Stomach (tissue), 9 donors: ENCODE measurements around the gene CIDEB. TPM values are rescaled to one million over a fixed set of nuclear protein-coding genes. Genes with fewer than 3 reads are reported as not detected.

Experiments used
- DNase-seq, 2 donors: peaks; one replicate each; pipeline versions ENCODE4 v3.0.0 to v3.0.0-alpha.2; 2013 to 2019
- H3K27ac ChIP-seq, 5 donors: fragments of 200-600 bp in 4 of 5; sonication (generic) in 4 of 5; one replicate each; pipeline ENCODE4 v1.5.1; 2013 to 2019; ENCODE audit warnings: mild to moderate bottlenecking in 1 of 5, moderate library complexity in 1 of 5
- H3K27me3 ChIP-seq, 3 donors: fragments of 200-600 bp; sonication (generic); one replicate each; pipeline ENCODE4 v1.5.1; 2017 to 2019; ENCODE audit warnings: mixed run types in 1 of 3
- H3K36me3 ChIP-seq, 4 donors: fragments of 200-600 bp; sonication (generic); 1 replicate in 3 of 4; 2 replicates in 1 of 4; pipeline ENCODE4 v1.5.1; 2016 to 2019
- H3K4me1 ChIP-seq, 4 donors: fragments of 200-600 bp; sonication (generic); one replicate each; pipeline ENCODE4 v1.5.1; 2016 to 2019
- H3K4me3 ChIP-seq, 4 donors: fragments of 200-600 bp; sonication (generic) in 3 of 4; one replicate each; pipeline ENCODE4 v1.5.1; 2016 to 2019; ENCODE audit warnings: mild to moderate bottlenecking in 1 of 4
- H3K9me3 ChIP-seq, 4 donors: fragments of 200-600 bp; sonication (generic); one replicate each; pipeline ENCODE4 v1.5.1; 2016 to 2019
- EP300 ChIP-seq: sonication (generic); formaldehyde crosslinking; IDR thresholded peaks from one replicate; pipeline ENCODE4 v1.6.1; 2017; ENCODE audit warnings: antibody characterized with exemption
- POLR2A ChIP-seq, 4 donors: fragments of 450-650 bp; IDR thresholded peaks; one replicate each; pipeline ENCODE4 v1.6.1; 2016; ENCODE audit warnings: antibody characterized with exemption in 4 of 4, control low read depth in 2 of 4, mild to moderate bottlenecking in 1 of 4, moderate library complexity in 1 of 4
- POLR2AphosphoS5 ChIP-seq, 3 donors: sonication (generic); formaldehyde crosslinking; IDR thresholded peaks; one replicate each; pipeline ENCODE4 v1.6.1; 2016; ENCODE audit warnings: antibody characterized with exemption in 3 of 3
- WGBS, 5 donors: extraction: QIAGEN DNeasy Blood & Tissue Kit in 3 of 5; methylation state at CpG; one replicate each; pipeline versions ENCODE4 v1.1.5 to v1.1.7; 2013 to 2018; 5-methylcytosine and 5-hydroxymethylcytosine counted together
- intact Hi-C: fragments of 100-400 bp; cut with DNase I; formaldehyde crosslinking; loops from one replicate; pipeline ENCODE4 v1.15.1; 2023; ENCODE audit warnings: low total_unique reads
- polyA plus RNA-seq, 3 donors: library from polyadenylated mRNA; stranded (reverse); fragments of 200-250 nt; gene quantifications; one replicate each; pipeline ENCODE4 v1.2.3, GENCODE V29; 2013
- total RNA-seq, 5 donors: library from RNA; depleted of rRNA; stranded (reverse); fragments of >200 nt; gene quantifications; one replicate each; pipeline versions ENCODE4 v1.1.0 to v1.2.3, GENCODE V29; 2014 to 2016
- TF ChIP-seq, protein P1 (sequence below), 7 experiments: fragments of 450-650 bp in 4 of 7; fragments of 200-600 bp in 3 of 7; sonication (generic) in 3 of 7; IDR thresholded peaks; one replicate each; pipeline ENCODE4 v1.5.1; 2016 to 2019; ENCODE audit warnings: antibody characterized with exemption in 7 of 7, control low read depth in 2 of 7, mild to moderate bottlenecking in 1 of 7
- donor health status: healthy with polysubstance abuse.
- donor health status: Bipolar disorder and iron deficiency.
- donor health status: healthy.

Gene CIDEB
- total and polyA plus RNA-seq, 8 donors, result 5.0 to 14.2 (median 6.4) TPM

DNA sequence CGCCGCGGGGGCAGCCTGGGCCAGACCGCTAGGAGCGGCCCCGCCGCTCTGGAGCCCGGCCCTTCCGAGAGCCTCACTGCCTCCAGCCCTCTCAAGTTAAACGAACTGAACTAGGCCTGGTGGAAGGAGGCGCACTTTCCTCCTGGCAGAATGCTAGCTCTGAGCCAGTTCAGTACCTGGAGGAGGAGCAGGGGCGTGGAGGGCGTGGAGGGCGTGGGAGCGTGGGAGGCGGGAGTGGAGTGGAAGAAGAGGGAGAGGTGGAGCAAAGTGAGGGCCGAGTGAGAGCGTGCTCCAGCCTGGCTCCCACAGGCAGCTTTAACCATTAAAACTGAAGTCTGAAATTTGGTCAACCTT is 8.8 kb upstream of the CIDEB start:
- intact Hi-C loops, result no loop called here
- H3K36me3 ChIP-seq, result peaks cover 0 to 3% (median 0%) of the 10 kb centered on the region in 4 donors
- H3K4me3 ChIP-seq, result peak overlapping the region in 1 of 4 donors; percentile 18
- H3K27me3 ChIP-seq, result peaks cover 0 to 41% (median 4%) of the 10 kb centered on the region in 3 donors
- peaks cover 24 to 60% (median 38%) of the 10 kb centered on the region in 4 donors for H3K4me1 ChIP-seq
- DNase-seq, result no peak
- H3K9me3 ChIP-seq, result no peaks in the 10 kb centered on the region
- TF ChIP-seq EP300 (no peak), POLR2AphosphoS5 (IDR thresholded peaks at IDR 0.05) (no peak), POLR2A (IDR thresholded peaks at IDR 0.05) (no peak)
- TF ChIP-seq, protein P1, sequence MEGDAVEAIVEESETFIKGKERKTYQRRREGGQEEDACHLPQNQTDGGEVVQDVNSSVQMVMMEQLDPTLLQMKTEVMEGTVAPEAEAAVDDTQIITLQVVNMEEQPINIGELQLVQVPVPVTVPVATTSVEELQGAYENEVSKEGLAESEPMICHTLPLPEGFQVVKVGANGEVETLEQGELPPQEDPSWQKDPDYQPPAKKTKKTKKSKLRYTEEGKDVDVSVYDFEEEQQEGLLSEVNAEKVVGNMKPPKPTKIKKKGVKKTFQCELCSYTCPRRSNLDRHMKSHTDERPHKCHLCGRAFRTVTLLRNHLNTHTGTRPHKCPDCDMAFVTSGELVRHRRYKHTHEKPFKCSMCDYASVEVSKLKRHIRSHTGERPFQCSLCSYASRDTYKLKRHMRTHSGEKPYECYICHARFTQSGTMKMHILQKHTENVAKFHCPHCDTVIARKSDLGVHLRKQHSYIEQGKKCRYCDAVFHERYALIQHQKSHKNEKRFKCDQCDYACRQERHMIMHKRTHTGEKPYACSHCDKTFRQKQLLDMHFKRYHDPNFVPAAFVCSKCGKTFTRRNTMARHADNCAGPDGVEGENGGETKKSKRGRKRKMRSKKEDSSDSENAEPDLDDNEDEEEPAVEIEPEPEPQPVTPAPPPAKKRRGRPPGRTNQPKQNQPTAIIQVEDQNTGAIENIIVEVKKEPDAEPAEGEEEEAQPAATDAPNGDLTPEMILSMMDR (IDR thresholded peaks at IDR 0.05), result no peak
- WGBS, 5 donors, result 43 to 68% (median 54%) methylated on average over 9 to 18 of the region's 18 CpGs
- H3K27ac ChIP-seq, result peak overlapping the region; percentile 37 to 95 (median 66)

DNA sequence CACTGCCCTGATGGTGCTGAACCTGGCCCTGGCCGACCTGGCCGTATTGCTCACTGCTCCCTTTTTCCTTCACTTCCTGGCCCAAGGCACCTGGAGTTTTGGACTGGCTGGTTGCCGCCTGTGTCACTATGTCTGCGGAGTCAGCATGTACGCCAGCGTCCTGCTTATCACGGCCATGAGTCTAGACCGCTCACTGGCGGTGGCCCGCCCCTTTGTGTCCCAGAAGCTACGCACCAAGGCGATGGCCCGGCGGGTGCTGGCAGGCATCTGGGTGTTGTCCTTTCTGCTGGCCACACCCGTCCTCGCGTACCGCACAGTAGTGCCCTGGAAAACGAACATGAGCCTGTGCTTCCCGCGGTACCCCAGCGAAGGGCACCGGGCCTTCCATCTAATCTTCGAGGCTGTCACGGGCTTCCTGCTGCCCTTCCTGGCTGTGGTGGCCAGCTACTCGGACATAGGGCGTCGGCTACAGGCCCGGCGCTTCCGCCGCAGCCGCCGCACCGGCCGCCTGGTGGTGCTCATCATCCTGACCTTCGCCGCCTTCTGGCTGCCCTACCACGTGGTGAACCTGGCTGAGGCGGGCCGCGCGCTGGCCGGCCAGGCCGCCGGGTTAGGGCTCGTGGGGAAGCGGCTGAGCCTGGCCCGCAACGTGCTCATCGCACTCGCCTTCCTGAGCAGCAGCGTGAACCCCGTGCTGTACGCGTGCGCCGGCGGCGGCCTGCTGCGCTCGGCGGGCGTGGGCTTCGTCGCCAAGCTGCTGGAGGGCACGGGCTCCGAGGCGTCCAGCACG is 8.2 kb upstream of the CIDEB start:
- Histone ChIP-seq H3K27me3 (peaks cover 0 to 41% (median 4%) of the 10 kb centered on the region in 3 donors), H3K4me1 (peaks cover 30 to 65% (median 43%) of the 10 kb centered on the region in 4 donors), H3K9me3 (no peaks in the 10 kb centered on the region), H3K36me3 (no peaks in the 10 kb centered on the region), H3K4me3 (peak overlapping the region in 2 of 4 donors; percentile 18 to 21), H3K27ac (peak overlapping the region; percentile 37 to 95 (median 66))
- intact Hi-C loops, result no loop called here
- peak; percentile 77 to 80 for DNase-seq
- WGBS, 5 donors, result 25 to 46% (median 31%) methylated on average over 14 to 70 of the region's 70 CpGs
- peak in 2 of 3 donors; percentile 14 to 40 for TF ChIP-seq POLR2AphosphoS5 (IDR thresholded peaks at IDR 0.05)
- TF ChIP-seq, protein P1 (IDR thresholded peaks at IDR 0.05), result peak in 4 of 7 experiments; percentile 8 to 36 (median 22)
- no peak for TF ChIP-seq POLR2A (IDR thresholded peaks at IDR 0.05)
- no peak for TF ChIP-seq EP300

DNA sequence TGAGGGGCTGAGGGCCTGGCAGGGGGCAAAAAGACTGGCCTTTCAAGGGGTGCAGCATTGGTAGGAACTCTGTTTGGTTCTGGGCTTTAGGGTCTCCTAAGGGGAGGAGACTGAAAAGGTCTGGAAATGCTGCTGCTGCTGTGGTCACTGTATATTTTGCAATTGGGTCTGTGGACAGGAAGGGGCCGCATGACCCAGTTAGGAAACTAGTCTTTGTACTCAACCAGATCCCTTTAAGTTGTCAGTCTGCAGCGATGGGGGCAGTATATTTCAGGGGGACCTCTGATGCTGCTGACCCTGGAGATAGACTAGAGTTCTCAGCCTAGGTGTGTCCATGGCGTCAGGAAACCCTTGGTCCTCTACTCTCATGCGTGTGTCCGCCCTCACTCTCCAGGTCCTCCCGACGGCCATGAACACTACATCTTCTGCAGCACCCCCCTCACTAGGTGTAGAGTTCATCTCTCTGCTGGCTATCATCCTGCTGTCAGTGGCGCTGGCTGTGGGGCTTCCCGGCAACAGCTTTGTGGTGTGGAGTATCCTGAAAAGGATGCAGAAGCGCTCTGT is 7.5 kb upstream of the CIDEB start:
- DNase-seq, result no peak
- Histone ChIP-seq H3K27ac (peak overlapping the region; percentile 37 to 95 (median 66)), H3K36me3 (no peaks in the 10 kb centered on the region), H3K9me3 (no peaks in the 10 kb centered on the region), H3K4me3 (peak overlapping the region in 2 of 4 donors; percentile 18 to 21), H3K27me3 (peaks cover 0 to 41% (median 4%) of the 10 kb centered on the region in 3 donors), H3K4me1 (peaks cover 35 to 72% (median 50%) of the 10 kb centered on the region in 4 donors)
- TF ChIP-seq, protein P1 (IDR thresholded peaks at IDR 0.05), result no peak
- intact Hi-C loops, result no loop called here
- WGBS, 5 donors, result 71 to 84% (median 75%) methylated on average over 10 of the region's 10 CpGs

DNA sequence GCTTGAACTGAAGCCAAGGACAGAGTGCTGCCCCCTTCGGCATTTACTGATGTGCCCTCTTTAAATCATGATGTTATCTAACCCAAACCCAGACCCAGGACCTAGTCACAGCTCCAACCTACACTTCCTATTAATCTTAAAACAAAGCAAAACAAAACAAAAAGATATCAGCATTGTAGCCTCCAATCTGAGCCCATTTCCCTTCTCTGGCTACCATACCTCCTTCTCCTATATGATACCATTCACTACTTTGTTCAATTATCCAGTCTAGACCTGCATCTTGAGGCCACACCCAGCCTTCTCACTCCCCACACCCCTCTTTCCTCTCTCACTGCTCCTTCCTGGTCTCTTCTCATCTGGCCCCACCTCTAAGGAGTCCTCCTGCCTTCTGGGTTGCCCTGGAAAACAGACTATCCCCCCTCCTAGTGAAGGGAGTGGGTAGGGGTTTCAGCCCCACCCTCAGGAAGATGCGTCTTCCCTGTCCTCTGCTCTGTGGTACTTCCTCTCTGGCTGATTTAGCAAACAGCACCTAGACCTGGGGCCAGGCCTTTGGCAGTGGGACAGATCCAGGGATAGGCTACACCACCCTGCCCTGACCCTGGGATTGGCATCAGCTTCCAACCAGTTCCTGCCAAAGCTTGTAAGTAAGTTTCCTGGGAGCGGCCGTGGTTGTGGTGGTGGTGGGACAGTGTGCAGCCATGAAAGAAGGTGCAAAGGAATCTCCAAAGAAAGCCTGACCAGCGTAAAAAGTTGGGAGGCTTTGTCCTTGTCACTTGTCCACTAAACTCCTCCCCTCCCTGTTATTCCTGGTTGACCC is 6.8 kb upstream of the CIDEB start:
- TF ChIP-seq EP300 (no peak), POLR2A (IDR thresholded peaks at IDR 0.05) (no peak), POLR2AphosphoS5 (IDR thresholded peaks at IDR 0.05) (no peak)
- TF ChIP-seq, protein P1 (IDR thresholded peaks at IDR 0.05), result no peak

More for the DNA sequence above, 6.8 kb upstream of the CIDEB start:
- H3K9me3 ChIP-seq, result no peaks in the 10 kb centered on the region
- intact Hi-C loops, result no loop called here
- DNase-seq, result no peak
- peak overlapping the region in 4 of 5 donors; percentile 83 to 95 (median 88) for H3K27ac ChIP-seq
- no peaks in the 10 kb centered on the region for H3K36me3 ChIP-seq
- H3K4me1 ChIP-seq, result peaks cover 42 to 80% (median 58%) of the 10 kb centered on the region in 4 donors
- 65 to 74% (median 69%) methylated on average over 5 of the region's 5 CpGs for WGBS, 5 donors
- peaks cover 0 to 37% (median 4%) of the 10 kb centered on the region in 3 donors for H3K27me3 ChIP-seq
- H3K4me3 ChIP-seq, result peak overlapping the region in 2 of 4 donors; percentile 18 to 21
